GM12874 (cell line): Measurements from ENCODE around the gene ELP5.

Experiments used
- CTCF ChIP-seq: IDR thresholded peaks from 2 replicates; pipeline ENCODE4 v1.5.1; 2011; ENCODE audit warnings: low read depth, mild to moderate bottlenecking, control low read depth, low read length, moderate library complexity; ENCODE audit not compliant: insufficient read depth

Gene ELP5

GRCh38 chr17:7294614-7295153 lies 42.7 kb downstream of the ELP5 start, which contains the start of gene YBX2:
YBX2 (minus strand) TSS chr17:7294639; CDS start chr17:7294500, 139 bp downstream.
- TF ChIP-seq CTCF: no peak

GRCh38 chr17:7295230-7296180 lies 43.5 kb downstream of the ELP5 start:
- TF ChIP-seq CTCF: no peak

GRCh38 chr17:7296189-7296861 lies 44.3 kb downstream of the ELP5 start:
- peak; percentile 95 for TF ChIP-seq CTCF

GRCh38 chr17:7304179-7304578 lies 52.2 kb downstream of the ELP5 start:
- TF ChIP-seq CTCF: no peak

- TF ChIP-seq CTCF: no peak
These were observed 55.1 kb downstream of the ELP5 start, which contains the start of gene EIF5A for GRCh38 chr17:7306911-7307685. EIF5A (plus strand) TSS chr17:7307628; CDS start chr17:7309636, 2,008 bp downstream.

GRCh38 chr17:7307686-7308624 lies 55.9 kb downstream of the ELP5 start:
- TF ChIP-seq CTCF: peak; percentile 5; the same call in 1 of the 2 replicates
